Memory B cell (primary cell): ENCODE measurements around the gene NPHP3.
"Not testable (repeated sequence)": the region's sequence is repeated elsewhere in the genome, so short reads cannot be mapped to it uniquely, and the experiment has no call there.

Source experiments
- ATAC-seq: fragments of 150-1000 bp; cut with Tn5 transposase; 2 replicates; pipeline ENCODE4 v1.10.0; 2021; ENCODE audit warnings: low read depth, mild to moderate bottlenecking, moderate library complexity
- DNase-seq, 2 donors: peaks; one replicate each; pipeline ENCODE4 v3.0.0; 2022; ENCODE audit warnings: low spot score in 2 of 2
- H3K27ac Mint-ChIP-seq: one replicate; pipeline ENCODE4 v1.8.0; 2022; ENCODE audit warnings: mild to moderate bottlenecking, moderate library complexity, mixed read lengths
- H3K27me3 Mint-ChIP-seq: one replicate; pipeline ENCODE4 v1.8.0; 2022; ENCODE audit warnings: mixed read lengths
- H3K36me3 Mint-ChIP-seq: one replicate; pipeline ENCODE4 v1.8.0; 2022; ENCODE audit warnings: mild to moderate bottlenecking, mixed read lengths
- H3K4me1 Mint-ChIP-seq: one replicate; pipeline ENCODE4 v1.8.0; 2022; ENCODE audit warnings: mixed read lengths
- H3K4me3 Mint-ChIP-seq: one replicate; pipeline ENCODE4 v1.8.0; 2022; ENCODE audit warnings: mild to moderate bottlenecking, moderate library complexity, mixed read lengths
- H3K9me3 Mint-ChIP-seq: one replicate; pipeline ENCODE4 v1.8.0; 2022; ENCODE audit warnings: mixed read lengths

The NPHP3 gene

DNA sequence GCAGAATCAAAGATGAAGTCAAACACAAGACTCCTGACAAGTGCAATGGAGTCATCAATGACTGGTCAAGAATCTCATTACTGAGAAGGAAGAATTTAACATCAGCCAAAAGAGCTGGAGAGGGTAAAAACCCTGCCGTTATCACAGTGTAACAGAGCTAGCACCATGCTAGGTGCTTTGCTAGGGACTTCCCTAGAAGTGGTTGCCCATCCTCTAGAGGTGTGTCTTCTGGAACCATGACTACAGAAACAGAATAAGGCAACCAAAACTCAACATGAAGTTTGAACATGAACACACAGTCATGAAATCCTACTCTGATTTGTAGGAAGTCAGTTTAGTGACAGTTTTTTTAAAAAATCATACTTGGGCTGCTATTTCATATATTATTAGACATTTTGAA, 72.1 kb downstream of the NPHP3 start:
- H3K4me3 Mint-ChIP-seq, result no peak overlapping the region

DNA sequence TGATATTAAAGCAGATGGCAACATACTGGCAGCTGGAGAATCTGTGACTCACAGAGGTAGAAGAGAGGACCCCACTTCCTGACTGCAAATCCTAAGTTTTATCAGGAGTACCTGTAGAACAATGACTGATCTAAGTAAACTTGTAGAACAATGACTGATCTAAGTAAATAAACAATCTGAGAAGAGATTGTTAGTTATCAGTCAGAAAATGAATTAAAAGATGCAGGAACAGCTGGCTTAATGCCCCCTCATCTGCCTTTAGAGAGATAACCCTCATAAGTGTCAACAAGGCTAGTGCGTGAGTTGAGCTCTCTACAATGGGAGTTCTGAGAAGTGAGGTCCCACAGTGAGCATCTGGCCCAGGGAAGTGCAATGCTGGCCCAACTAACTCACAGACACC, 77.2 kb downstream of the NPHP3 start:
- Mint-ChIP-seq H3K27ac (peak overlapping the region; percentile 53), H3K36me3 (peaks cover 4% of the 10 kb centered on the region), H3K4me3 (no peak overlapping the region), H3K27me3 (no peaks in the 10 kb centered on the region), H3K4me1 (peaks cover 13% of the 10 kb centered on the region), H3K9me3 (peaks cover 2% of the 10 kb centered on the region)
- DNase-seq, result no peak
- no peak for ATAC-seq

More for the DNA sequence above, 72.1 kb downstream of the NPHP3 start:
- no peak overlapping the region for H3K27ac Mint-ChIP-seq
- peaks cover 9% of the 10 kb centered on the region for H3K4me1 Mint-ChIP-seq
- DNase-seq, result no peak
- no peaks in the 10 kb centered on the region for H3K36me3 Mint-ChIP-seq
- ATAC-seq, result peak; percentile 63
- no peaks in the 10 kb centered on the region for H3K27me3 Mint-ChIP-seq
- no peaks in the 10 kb centered on the region for H3K9me3 Mint-ChIP-seq

DNA sequence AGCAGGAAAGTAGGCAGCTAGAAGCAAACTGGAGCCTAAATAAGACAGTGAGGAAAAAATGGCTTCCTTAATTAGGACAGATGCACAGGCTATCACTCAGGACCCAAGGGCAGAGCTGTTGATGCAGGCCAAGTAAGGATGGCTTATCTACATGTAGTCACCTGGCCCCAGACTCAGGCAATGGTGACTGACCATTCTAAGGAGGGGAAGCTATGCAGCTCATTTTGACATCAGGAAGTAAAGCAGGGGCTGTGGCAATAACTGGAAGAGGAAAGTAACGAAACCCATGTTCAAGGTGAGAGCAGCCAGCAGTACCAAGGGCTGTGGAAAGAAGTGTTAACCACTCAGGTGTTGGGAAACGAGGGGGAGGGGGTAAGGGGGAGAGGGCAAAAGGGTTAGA, 78.8 kb downstream of the NPHP3 start:
- no peak for DNase-seq
- ATAC-seq, result no peak
- Mint-ChIP-seq H3K4me1 (peaks cover 13% of the 10 kb centered on the region), H3K36me3 (peaks cover 11% of the 10 kb centered on the region), H3K9me3 (peaks cover 2% of the 10 kb centered on the region), H3K4me3 (no peak overlapping the region), H3K27me3 (no peaks in the 10 kb centered on the region), H3K27ac (peak overlapping the region; percentile 12)

DNA sequence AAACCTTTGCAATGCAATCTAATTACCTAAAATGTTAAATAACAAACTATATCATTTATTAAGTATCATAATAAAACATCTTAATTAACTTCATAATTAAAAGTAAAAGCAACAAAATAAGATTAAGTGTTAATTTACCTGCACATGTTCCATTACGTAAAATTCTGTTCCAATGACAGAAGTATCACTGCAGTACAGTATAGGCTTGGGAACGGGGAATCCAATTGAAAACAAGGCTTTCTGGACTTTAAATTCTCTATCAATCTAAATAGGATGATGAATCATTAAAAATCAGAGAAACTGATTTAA, 79.7 kb downstream of the NPHP3 start:
- peaks cover 2% of the 10 kb centered on the region for H3K9me3 Mint-ChIP-seq
- ATAC-seq, result no peak
- peaks cover 11% of the 10 kb centered on the region for H3K36me3 Mint-ChIP-seq

DNA sequence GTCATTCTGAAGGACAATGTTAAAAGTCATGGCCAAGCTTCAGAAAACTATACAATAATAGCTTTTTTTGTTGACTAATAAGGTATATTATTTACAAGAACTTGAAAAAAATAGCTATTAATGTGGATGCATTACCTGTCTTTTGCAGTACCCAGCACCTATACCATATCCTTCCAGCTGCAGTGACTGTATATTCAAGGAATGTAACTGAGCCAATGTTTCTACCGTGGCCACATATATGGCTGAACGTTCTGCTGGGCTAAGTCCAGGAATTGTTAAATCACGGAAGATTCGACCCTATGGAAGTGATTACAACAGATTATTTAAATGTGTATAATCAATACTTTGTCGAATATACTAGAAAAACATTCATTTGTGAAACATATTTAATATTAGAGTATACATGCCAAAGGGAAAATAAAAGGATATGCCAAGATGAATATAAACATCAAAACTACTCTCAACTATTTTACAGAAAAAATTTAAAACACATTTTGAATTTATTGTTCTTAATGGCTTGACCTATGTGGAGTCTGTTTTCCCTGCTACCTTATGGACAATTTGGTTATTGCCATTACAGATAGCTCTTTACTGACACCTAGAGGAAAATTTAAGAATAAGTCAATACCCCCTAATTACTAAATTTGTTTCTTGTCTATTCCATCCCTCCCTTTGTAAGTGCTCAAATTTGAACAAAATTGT, 80.2 kb downstream of the NPHP3 start:
- ATAC-seq (peak; percentile 59), DNase-seq (peak in 1 of 2 donors; percentile 10)
- Mint-ChIP-seq H3K27me3 (no peaks in the 10 kb centered on the region), H3K4me3 (no peak overlapping the region), H3K36me3 (peaks cover 13% of the 10 kb centered on the region), H3K4me1 (peaks cover 9% of the 10 kb centered on the region), H3K27ac (no peak overlapping the region), H3K9me3 (peaks cover 2% of the 10 kb centered on the region)

More for the DNA sequence above, 79.7 kb downstream of the NPHP3 start:
- Mint-ChIP-seq H3K4me1 (peaks cover 13% of the 10 kb centered on the region), H3K27ac (no peak overlapping the region), H3K4me3 (no peak overlapping the region), H3K27me3 (no peaks in the 10 kb centered on the region)
- no peak for DNase-seq

DNA sequence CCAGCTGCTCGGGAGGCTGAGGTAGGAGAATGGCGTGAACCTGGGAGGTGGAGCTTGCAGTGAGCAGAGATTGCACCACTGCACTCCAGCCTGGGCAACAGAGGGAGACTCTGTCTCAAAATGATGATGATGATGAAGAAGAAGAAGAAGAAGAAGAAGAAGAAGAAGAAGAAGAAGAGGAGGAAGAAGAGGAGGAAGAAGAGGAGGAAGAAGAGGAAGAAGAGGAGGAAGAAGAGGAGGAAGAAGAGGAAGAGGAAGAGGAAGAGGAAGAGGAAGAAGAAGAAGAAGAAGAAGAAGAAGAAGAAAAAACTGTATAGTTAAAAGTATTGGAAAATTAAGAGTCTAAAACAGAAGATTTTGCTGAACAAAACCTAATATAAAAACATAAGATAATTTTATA, 80.8 kb downstream of the NPHP3 start:
- not testable (repeated sequence) for H3K9me3 Mint-ChIP-seq, H3K27me3 Mint-ChIP-seq, DNase-seq, H3K4me1 Mint-ChIP-seq, ATAC-seq, H3K4me3 Mint-ChIP-seq, H3K27ac Mint-ChIP-seq
- peaks cover 16% of the 10 kb centered on the region for H3K36me3 Mint-ChIP-seq

DNA sequence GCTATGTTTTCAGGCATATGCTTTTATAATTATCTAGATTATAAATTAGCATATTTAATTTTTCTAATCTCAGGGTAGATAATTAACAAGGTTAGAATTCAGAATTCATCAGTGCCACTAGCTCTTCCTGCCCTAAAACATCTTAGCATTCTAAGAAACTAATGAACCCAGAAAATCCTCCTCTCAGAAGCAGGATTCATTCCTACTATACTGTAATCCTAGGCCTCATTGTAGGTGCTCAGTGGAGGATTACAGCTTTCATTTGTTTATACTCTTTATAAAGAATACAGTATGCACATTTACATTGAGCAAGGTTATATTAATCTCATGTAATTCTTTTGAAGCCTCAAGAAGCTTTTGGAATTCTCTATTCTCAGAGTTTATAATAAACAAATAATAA, 83.5 kb downstream of the NPHP3 start:
- Mint-ChIP-seq H3K36me3 (peaks cover 26% of the 10 kb centered on the region), H3K27ac (no peak overlapping the region), H3K9me3 (peaks cover 2% of the 10 kb centered on the region), H3K4me3 (no peak overlapping the region), H3K27me3 (no peaks in the 10 kb centered on the region), H3K4me1 (peaks cover 6% of the 10 kb centered on the region)
- ATAC-seq (no peak), DNase-seq (no peak)

DNA sequence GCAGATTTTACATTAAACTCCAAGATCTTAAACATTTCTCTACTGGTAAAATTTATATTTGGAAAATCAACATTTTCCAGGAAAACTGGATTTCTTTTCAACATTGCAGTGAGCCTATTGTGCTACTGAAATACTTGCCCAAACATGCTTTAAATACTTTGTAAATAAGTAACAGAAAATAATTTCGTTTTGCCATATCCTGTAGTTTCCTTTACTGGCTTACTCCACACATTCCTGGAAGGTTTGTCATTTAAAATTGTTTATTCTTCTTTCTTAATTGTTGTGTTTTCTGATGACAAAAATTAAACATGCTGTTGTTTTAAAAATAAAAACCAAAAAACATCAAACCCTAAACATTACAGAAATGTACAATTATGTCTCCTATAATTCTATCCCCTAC, 84.6 kb downstream of the NPHP3 start:
- no peaks in the 10 kb centered on the region for H3K27me3 Mint-ChIP-seq
- no peak overlapping the region for H3K4me3 Mint-ChIP-seq
- peaks cover 4% of the 10 kb centered on the region for H3K4me1 Mint-ChIP-seq
- H3K27ac Mint-ChIP-seq, result no peak overlapping the region
- H3K9me3 Mint-ChIP-seq, result peaks cover 2% of the 10 kb centered on the region
- no peak for ATAC-seq
- no peak for DNase-seq
- peaks cover 29% of the 10 kb centered on the region for H3K36me3 Mint-ChIP-seq

DNA sequence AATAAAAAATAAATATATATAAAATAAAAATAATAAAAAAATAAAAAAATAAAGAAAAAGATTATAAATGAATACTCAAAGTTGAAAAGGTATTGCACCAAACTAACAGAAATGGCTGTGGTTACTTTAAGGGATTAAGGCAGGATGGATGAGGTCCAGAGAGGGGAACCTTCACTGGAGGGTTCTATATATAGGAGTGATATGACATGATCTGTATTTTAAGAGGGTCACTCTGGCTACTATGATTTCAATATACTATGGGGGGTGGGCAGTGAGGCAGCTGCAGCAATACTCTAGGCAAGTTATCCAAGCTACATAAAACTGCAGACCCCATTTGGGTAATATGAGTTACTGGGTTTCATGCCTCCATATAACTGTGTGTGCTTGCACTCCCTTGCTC, 87.2 kb downstream of the NPHP3 start:
- Mint-ChIP-seq H3K27ac (no peak overlapping the region), H3K36me3 (peaks cover 29% of the 10 kb centered on the region), H3K27me3 (no peaks in the 10 kb centered on the region), H3K4me3 (no peak overlapping the region), H3K4me1 (no peaks in the 10 kb centered on the region), H3K9me3 (no peaks in the 10 kb centered on the region)
- no peak for ATAC-seq
- no peak for DNase-seq
